Stomach smooth muscle (tissue), 2 donors: Measurements from ENCODE around the gene MYL3.

Source experiments
- H3K27ac ChIP-seq: one replicate; pipeline ENCODE4 v1.7.0; 2013; ENCODE audit warnings: mild to moderate bottlenecking, low read length, inconsistent platforms
- H3K27me3 ChIP-seq, 2 donors: one replicate each; pipeline ENCODE4 v1.7.0; 2013; ENCODE audit warnings: low read length in 2 of 2; ENCODE audit not compliant: insufficient read depth in 2 of 2, control insufficient read depth in 1 of 2
- H3K36me3 ChIP-seq, 2 donors: one replicate each; pipeline ENCODE4 v1.7.0; 2013; ENCODE audit warnings: low read length in 2 of 2; ENCODE audit not compliant: control insufficient read depth in 2 of 2, insufficient read depth in 2 of 2
- H3K4me1 ChIP-seq: one replicate; pipeline ENCODE4 v1.7.0; 2013; ENCODE audit warnings: low read length; ENCODE audit not compliant: control insufficient read depth, insufficient read depth
- H3K4me3 ChIP-seq, 2 donors: one replicate each; pipeline ENCODE4 v1.7.0; 2013; ENCODE audit warnings: low read length in 2 of 2
- H3K9ac ChIP-seq, 2 donors: one replicate each; pipeline ENCODE4 v1.7.0; 2013; ENCODE audit warnings: low read length in 2 of 2, mild to moderate bottlenecking in 1 of 2
- H3K9me3 ChIP-seq, 2 donors: one replicate each; pipeline ENCODE4 v1.7.0; 2013; ENCODE audit warnings: low read length in 2 of 2; ENCODE audit not compliant: control insufficient read depth in 2 of 2
- donor health status: healthy.
- donor health status: Pancreatic carcinoma.

MYL3 gene

GRCh38 chr3:46856576-46857471, 6.4 kb downstream of the MYL3 start:
- H3K27me3 ChIP-seq, result no peaks in the 10 kb centered on the region
- H3K27ac ChIP-seq, result no peak overlapping the region
- peaks cover 2% of the 10 kb centered on the region for H3K4me1 ChIP-seq
- no peak overlapping the region for H3K9ac ChIP-seq
- H3K36me3 ChIP-seq, result no peaks in the 10 kb centered on the region
- H3K9me3 ChIP-seq, result no peaks in the 10 kb centered on the region
- no peak overlapping the region for H3K4me3 ChIP-seq

- Histone ChIP-seq H3K27ac (no peak overlapping the region), H3K36me3 (no peaks in the 10 kb centered on the region), H3K9me3 (no peaks in the 10 kb centered on the region), H3K27me3 (no peaks in the 10 kb centered on the region), H3K4me1 (no peaks in the 10 kb centered on the region), H3K9ac (no peak overlapping the region), H3K4me3 (no peak overlapping the region)
Measured at GRCh38 chr3:46854555-46854991, 8.7 kb downstream of the MYL3 start.

DNA sequence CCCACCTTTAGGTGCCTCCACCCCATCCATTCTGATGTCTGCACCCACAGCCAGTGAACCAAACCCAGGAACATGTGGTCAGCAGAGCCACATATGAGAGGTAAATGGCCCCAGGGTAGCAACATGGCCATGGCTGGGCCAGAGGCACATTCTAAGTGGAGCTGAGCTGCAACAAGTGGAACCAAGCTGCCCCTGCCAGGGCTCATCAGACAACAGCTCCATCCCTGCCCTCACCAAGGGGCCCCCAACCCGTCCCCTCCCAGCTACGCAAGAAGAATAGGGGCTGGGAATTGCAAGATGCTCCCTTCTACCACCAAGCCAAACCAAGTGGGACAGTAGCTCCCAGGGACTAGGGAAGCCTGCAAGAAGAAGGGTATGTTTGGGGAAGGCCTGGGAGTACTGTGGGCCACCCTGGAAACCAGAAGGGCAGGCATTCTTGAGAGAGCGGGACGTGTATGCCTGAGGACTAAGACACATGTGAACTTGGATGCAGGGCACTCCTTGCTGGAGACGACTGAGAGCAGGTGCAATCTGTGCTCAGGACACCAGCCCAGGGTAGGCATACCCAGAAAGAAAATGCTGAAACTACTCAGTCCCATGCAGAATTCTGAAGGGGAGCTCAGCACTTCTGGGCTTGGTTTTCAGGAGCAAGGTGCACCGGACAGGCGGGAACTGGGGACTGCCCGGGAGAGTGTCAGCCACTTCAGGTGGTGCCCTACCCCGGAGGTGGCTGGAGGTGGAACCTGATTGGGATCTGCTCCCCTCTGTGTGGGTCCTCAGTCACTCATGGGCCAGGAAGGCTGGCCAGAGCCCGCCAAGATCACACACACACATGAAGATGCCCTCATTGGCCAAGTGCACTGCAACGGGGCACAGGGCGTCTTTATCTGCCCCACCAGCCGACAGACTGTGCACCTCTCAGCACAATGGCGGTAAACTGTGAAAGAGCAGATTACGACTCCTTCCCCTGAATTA, 9.5 kb downstream of the MYL3 start:
- H3K9ac ChIP-seq, result no peak overlapping the region
- no peak overlapping the region for H3K4me3 ChIP-seq
- no peaks in the 10 kb centered on the region for H3K4me1 ChIP-seq
- H3K27ac ChIP-seq, result no peak overlapping the region
- H3K36me3 ChIP-seq, result no peaks in the 10 kb centered on the region
- no peaks in the 10 kb centered on the region for H3K9me3 ChIP-seq
- H3K27me3 ChIP-seq, result no peaks in the 10 kb centered on the region

GRCh38 chr3:46852839-46853355, 10.3 kb downstream of the MYL3 start:
- Histone ChIP-seq H3K27me3 (no peaks in the 10 kb centered on the region), H3K36me3 (no peaks in the 10 kb centered on the region), H3K27ac (no peak overlapping the region), H3K9me3 (no peaks in the 10 kb centered on the region), H3K9ac (no peak overlapping the region), H3K4me1 (no peaks in the 10 kb centered on the region), H3K4me3 (no peak overlapping the region)

DNA sequence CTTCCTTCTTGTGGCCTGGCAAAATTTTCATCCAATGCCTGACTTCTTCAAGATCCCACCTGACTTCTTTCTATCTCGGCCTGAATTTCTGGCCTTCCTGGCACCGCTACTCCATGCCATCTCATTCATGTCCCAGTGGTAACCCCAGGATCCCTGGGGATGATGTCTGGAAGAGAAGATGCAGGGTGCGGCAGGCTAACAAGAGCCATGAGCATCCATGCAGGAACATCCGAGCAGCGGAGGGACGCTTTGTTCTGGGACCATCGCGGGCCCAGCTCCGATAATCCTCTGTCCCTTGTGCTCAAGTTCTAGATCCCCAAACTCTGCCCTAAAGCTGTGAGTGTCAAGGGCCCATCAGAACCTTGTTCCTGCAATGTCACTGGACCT, 10.9 kb downstream of the MYL3 start:
- Histone ChIP-seq H3K4me3 (no peak overlapping the region), H3K27ac (no peak overlapping the region), H3K9me3 (no peaks in the 10 kb centered on the region), H3K27me3 (no peaks in the 10 kb centered on the region), H3K4me1 (no peaks in the 10 kb centered on the region), H3K9ac (no peak overlapping the region), H3K36me3 (no peaks in the 10 kb centered on the region)

GRCh38 chr3:46851364-46852333, 11.6 kb downstream of the MYL3 start:
- H3K9me3 ChIP-seq, result no peaks in the 10 kb centered on the region
- no peaks in the 10 kb centered on the region for H3K27me3 ChIP-seq
- no peaks in the 10 kb centered on the region for H3K36me3 ChIP-seq
- no peak overlapping the region for H3K27ac ChIP-seq
- peaks cover 3% of the 10 kb centered on the region for H3K4me1 ChIP-seq
- H3K4me3 ChIP-seq, result no peak overlapping the region
- H3K9ac ChIP-seq, result no peak overlapping the region

- Histone ChIP-seq H3K27me3 (no peaks in the 10 kb centered on the region), H3K4me3 (no peak overlapping the region), H3K9ac (no peak overlapping the region), H3K27ac (no peak overlapping the region), H3K36me3 (no peaks in the 10 kb centered on the region), H3K9me3 (no peaks in the 10 kb centered on the region), H3K4me1 (peaks cover 13% of the 10 kb centered on the region)
Measured at GRCh38 chr3:46850468-46850779, 12.8 kb downstream of the MYL3 start.

GRCh38 chr3:46849686-46850467, 13.4 kb downstream of the MYL3 start:
- Histone ChIP-seq H3K4me3 (no peak overlapping the region), H3K27ac (no peak overlapping the region), H3K36me3 (no peaks in the 10 kb centered on the region), H3K4me1 (peaks cover 18% of the 10 kb centered on the region), H3K27me3 (no peaks in the 10 kb centered on the region), H3K9me3 (no peaks in the 10 kb centered on the region), H3K9ac (no peak overlapping the region)

GRCh38 chr3:46849045-46849631, 14.1 kb downstream of the MYL3 start:
- Histone ChIP-seq H3K9me3 (no peaks in the 10 kb centered on the region), H3K4me3 (no peak overlapping the region), H3K27me3 (no peaks in the 10 kb centered on the region), H3K27ac (no peak overlapping the region), H3K9ac (no peak overlapping the region), H3K4me1 (peaks cover 19% of the 10 kb centered on the region), H3K36me3 (no peaks in the 10 kb centered on the region)
